Mucosa of descending colon (tissue), 3 donors: ENCODE results near the gene MRPS27. TPM values are rescaled to one million over a fixed set of nuclear protein-coding genes. Genes with fewer than 3 reads are reported as not detected.

Experiments used
- ATAC-seq: fragments of 200-7000 bp; cut with Tn5 transposase; one replicate; pipeline ENCODE4 v1.9.1; 2020; ENCODE audit warnings: mild to moderate bottlenecking, moderate library complexity
- DNase-seq, 3 donors: peaks; one replicate each; pipeline ENCODE4 v3.0.0-alpha.2; 2020
- H3K36me3 ChIP-seq: fragments of 200-600 bp; one replicate; pipeline ENCODE4 v1.8.0; 2021; ENCODE audit warnings: low read depth, mild to moderate bottlenecking
- H3K4me1 ChIP-seq: fragments of 200-600 bp; one replicate; pipeline ENCODE4 v1.8.0; 2021; ENCODE audit warnings: low read depth, mild to moderate bottlenecking
- H3K4me3 ChIP-seq: fragments of 200-600 bp; one replicate; pipeline ENCODE4 v1.8.0; 2021; ENCODE audit warnings: mild to moderate bottlenecking
- H3K9me3 ChIP-seq: fragments of 200-600 bp; one replicate; pipeline ENCODE4 v1.8.0; 2021; ENCODE audit warnings: mild to moderate bottlenecking
- CTCF ChIP-seq: fragments of 200-600 bp; IDR thresholded peaks from one replicate; pipeline ENCODE4 v1.8.0; 2022; ENCODE audit warnings: antibody characterized with exemption, mild to moderate bottlenecking
- intact Hi-C, 2 donors: fragments of 100-400 bp; cut with DNase I in 1 of 2; cut with micrococcal nuclease in 1 of 2; formaldehyde crosslinking; loops; one replicate each; pipeline versions ENCODE4 v1.11.0 to v1.11.1; 2022; cut with DNase I, micrococcal nuclease
- total RNA-seq, 3 donors: library from RNA; stranded (reverse); fragmentation: NEBNext Ultra II Directional in 2 of 3; extraction: Animal tissue kit (Norgen Biotek cat#: 25700) in 2 of 3; gene quantifications; one replicate each; pipeline versions ENCODE4 v1.2.1 to v1.2.4, GENCODE V29; 2021 to 2023
- donor health status: DM: no; HTN: no; CAD: no; lungs with moderate emphysema.
- donor health status: DM: no; HTN: no; CAD: no.
- donor health status: DM: no; HTN: yes; CAD: no.

MRPS27 gene
- total RNA-seq, 3 donors from 2014 or later, result 32.7 to 40.3 (median 37.6) TPM

DNA sequence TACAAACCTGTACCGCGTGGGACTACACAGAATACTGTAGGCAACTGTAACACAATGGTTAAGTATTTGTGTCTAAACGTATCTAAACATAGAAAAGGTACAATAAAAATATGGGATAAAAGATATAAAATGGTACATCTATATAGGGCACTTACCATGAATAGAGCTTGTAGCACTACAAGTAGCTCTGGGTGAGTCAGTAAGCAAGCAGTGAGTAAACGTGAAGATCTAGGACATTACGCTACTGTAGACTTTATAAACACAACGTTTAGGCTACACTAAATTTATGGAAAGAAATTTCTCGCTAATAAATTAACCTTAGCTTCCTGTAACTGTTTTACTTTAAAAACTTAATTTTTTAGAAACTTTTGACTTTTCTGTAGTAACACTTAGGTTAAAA, 46.5 kb downstream of the MRPS27 start:
- intact Hi-C loops, result no loop called here

DNA sequence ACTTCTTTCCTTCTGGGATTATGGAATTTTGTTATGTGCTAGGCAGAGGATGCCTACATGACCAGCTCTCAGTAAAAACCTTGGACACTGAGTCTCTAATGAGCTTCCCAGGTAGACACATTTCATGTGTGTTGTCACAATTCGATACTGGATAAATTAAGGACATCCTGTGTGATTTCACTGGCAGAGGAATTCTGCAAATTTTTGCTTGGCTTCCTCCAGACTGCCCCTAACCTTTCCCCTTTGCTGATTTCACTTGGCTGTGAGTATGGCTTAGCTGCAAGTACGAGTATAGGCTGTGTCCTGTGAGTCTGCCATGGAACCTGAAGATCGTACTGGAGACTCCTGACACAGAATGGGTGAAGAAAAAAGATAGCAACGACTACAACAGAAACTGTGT, 47.6 kb downstream of the MRPS27 start:
- Histone ChIP-seq H3K36me3 (no peaks in the 10 kb centered on the region), H3K9me3 (no peaks in the 10 kb centered on the region), H3K4me3 (no peak overlapping the region), H3K4me1 (peaks cover 3% of the 10 kb centered on the region)
- ATAC-seq (no peak), DNase-seq (no peak)
- no peak for TF ChIP-seq CTCF
- intact Hi-C loops, result no loop called here

More for the DNA sequence above, 46.5 kb downstream of the MRPS27 start:
- no peak for DNase-seq
- no peaks in the 10 kb centered on the region for H3K9me3 ChIP-seq
- no peaks in the 10 kb centered on the region for H3K36me3 ChIP-seq
- no peak for TF ChIP-seq CTCF
- H3K4me3 ChIP-seq, result no peak overlapping the region
- ATAC-seq, result no peak
- peaks cover 3% of the 10 kb centered on the region for H3K4me1 ChIP-seq

DNA sequence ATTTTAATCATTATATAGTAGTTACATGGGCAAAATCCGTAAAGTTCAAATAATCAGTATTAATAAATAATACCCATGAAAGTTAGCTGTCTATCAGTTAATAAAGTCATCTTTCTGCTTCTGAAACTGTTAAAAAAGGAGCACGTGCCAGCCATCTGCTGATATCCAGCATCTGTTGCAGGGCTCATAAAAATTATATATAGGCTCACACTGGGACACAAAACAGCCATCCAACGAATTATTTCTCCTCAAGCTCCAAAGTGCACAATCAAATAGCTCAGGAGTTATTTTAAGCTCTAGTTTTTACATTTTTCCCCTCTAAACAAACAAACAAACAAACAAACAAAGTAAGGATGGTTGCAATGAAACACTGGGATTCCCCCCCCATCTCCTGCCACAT, 48.3 kb downstream of the MRPS27 start:
- intact Hi-C loops, result no loop called here
- TF ChIP-seq CTCF, result no peak
- H3K36me3 ChIP-seq, result no peaks in the 10 kb centered on the region
- no peak overlapping the region for H3K4me3 ChIP-seq
- DNase-seq (no peak), ATAC-seq (no peak)
- no peaks in the 10 kb centered on the region for H3K9me3 ChIP-seq
- H3K4me1 ChIP-seq, result peaks cover 3% of the 10 kb centered on the region

GRCh38 chr5:72270037-72270436, 50.0 kb downstream of the MRPS27 start:
- no peak for DNase-seq
- ATAC-seq, result no peak
- intact Hi-C loops, result no loop called here
- peaks cover 3% of the 10 kb centered on the region for H3K4me1 ChIP-seq
- no peak for TF ChIP-seq CTCF
- no peak overlapping the region for H3K4me3 ChIP-seq
- H3K36me3 ChIP-seq, result no peaks in the 10 kb centered on the region
- H3K9me3 ChIP-seq, result no peaks in the 10 kb centered on the region

- TF ChIP-seq CTCF, result no peak
- Histone ChIP-seq H3K9me3 (no peaks in the 10 kb centered on the region), H3K4me3 (no peak overlapping the region), H3K36me3 (no peaks in the 10 kb centered on the region), H3K4me1 (peaks cover 3% of the 10 kb centered on the region)
- ATAC-seq, result no peak
- DNase-seq, result no peak
- intact Hi-C loops, result loop anchor here in 1 of 2 donors (10.0 kb wide), 1 partner anchor 65 kb away; no protein-coding TSS in a partner anchor
These were observed 50.6 kb downstream of the MRPS27 start for GRCh38 chr5:72269411-72269780.
